Ovary (tissue), 3 donors: Measurements from ENCODE around the gene RNLS.

ENCODE experiments used
- EP300 ChIP-seq: sonication (generic); formaldehyde crosslinking; IDR thresholded peaks from one replicate; pipeline ENCODE4 v1.6.1; 2017; ENCODE audit warnings: antibody characterized with exemption
- POLR2A ChIP-seq: fragments of 450-650 bp; IDR thresholded peaks from one replicate; pipeline ENCODE4 v1.6.1; 2017; ENCODE audit warnings: antibody characterized with exemption, mild to moderate bottlenecking, moderate library complexity
- TF ChIP-seq, protein P1 (sequence below), 3 donors: fragments of 450-650 bp in 2 of 3; fragments of 200-600 bp in 1 of 3; IDR thresholded peaks; one replicate each; pipeline versions ENCODE4 v1.5.1 to v1.8.0; 2016 to 2022; ENCODE audit warnings: antibody characterized with exemption in 3 of 3, mild to moderate bottlenecking in 1 of 3
- donor health status: DM: no; HTN: no; CAD: no.

DNA sequence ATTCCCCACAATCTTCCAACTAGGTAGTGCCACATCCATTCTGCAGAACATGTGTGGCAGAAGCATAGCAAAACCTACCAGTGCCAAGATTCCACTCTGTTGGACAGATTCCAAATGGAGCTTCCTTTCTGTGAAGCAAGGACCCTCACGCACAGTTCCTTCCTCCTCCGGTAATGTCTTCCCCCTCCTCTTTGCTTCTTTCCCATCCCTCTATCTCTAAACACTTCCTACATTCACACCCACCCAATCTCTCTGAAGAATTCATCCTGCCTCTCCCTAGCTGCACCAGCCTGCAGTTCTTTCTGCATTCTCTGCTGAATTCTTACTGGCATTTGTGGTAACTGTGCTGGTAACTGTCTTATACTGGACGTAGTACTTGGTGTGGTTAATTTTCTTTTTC lies 124.9 kb downstream of the RNLS start:
- TF ChIP-seq POLR2A (no peak), EP300 (no peak)
- TF ChIP-seq, protein P1, sequence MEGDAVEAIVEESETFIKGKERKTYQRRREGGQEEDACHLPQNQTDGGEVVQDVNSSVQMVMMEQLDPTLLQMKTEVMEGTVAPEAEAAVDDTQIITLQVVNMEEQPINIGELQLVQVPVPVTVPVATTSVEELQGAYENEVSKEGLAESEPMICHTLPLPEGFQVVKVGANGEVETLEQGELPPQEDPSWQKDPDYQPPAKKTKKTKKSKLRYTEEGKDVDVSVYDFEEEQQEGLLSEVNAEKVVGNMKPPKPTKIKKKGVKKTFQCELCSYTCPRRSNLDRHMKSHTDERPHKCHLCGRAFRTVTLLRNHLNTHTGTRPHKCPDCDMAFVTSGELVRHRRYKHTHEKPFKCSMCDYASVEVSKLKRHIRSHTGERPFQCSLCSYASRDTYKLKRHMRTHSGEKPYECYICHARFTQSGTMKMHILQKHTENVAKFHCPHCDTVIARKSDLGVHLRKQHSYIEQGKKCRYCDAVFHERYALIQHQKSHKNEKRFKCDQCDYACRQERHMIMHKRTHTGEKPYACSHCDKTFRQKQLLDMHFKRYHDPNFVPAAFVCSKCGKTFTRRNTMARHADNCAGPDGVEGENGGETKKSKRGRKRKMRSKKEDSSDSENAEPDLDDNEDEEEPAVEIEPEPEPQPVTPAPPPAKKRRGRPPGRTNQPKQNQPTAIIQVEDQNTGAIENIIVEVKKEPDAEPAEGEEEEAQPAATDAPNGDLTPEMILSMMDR (IDR thresholded peaks at IDR 0.05), result no peak
